WI38 (cell line): ENCODE measurements around the gene TPST1.

Experiments used
- H3K4me3 ChIP-seq: 2 replicates; pipeline ENCODE4 v1.5.1; 2011; ENCODE audit warnings: low read depth, mild to moderate bottlenecking, control low read depth, low read length
- TF ChIP-seq, protein P1 (sequence below): IDR thresholded peaks from 2 replicates; pipeline ENCODE4 v1.5.1; 2012; ENCODE audit warnings: low read depth, mild to moderate bottlenecking, control low read depth, low read length

TPST1 gene

DNA sequence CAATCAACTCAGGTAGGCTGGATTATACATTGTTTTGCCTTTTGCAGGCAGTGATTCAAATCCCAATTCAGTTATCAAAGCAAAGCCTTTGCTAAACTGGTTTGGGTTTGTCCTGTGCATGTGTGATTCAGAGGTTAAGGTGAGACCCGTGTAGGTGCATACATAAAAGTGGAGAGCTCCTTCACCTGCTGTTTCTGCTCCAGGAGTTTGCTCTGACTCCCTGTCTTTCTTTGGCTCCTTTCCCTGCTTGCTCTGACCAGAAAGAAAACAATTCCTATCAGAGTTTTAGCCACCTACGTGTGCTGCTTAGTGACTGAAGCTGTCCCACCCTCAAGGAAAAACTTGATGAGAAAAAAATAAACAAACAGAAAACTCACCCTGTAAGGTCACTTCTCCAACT lies 101.1 kb downstream of the TPST1 start:
- TF ChIP-seq, protein P1, sequence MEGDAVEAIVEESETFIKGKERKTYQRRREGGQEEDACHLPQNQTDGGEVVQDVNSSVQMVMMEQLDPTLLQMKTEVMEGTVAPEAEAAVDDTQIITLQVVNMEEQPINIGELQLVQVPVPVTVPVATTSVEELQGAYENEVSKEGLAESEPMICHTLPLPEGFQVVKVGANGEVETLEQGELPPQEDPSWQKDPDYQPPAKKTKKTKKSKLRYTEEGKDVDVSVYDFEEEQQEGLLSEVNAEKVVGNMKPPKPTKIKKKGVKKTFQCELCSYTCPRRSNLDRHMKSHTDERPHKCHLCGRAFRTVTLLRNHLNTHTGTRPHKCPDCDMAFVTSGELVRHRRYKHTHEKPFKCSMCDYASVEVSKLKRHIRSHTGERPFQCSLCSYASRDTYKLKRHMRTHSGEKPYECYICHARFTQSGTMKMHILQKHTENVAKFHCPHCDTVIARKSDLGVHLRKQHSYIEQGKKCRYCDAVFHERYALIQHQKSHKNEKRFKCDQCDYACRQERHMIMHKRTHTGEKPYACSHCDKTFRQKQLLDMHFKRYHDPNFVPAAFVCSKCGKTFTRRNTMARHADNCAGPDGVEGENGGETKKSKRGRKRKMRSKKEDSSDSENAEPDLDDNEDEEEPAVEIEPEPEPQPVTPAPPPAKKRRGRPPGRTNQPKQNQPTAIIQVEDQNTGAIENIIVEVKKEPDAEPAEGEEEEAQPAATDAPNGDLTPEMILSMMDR: no peak
- H3K4me3 ChIP-seq: no peak overlapping the region

DNA sequence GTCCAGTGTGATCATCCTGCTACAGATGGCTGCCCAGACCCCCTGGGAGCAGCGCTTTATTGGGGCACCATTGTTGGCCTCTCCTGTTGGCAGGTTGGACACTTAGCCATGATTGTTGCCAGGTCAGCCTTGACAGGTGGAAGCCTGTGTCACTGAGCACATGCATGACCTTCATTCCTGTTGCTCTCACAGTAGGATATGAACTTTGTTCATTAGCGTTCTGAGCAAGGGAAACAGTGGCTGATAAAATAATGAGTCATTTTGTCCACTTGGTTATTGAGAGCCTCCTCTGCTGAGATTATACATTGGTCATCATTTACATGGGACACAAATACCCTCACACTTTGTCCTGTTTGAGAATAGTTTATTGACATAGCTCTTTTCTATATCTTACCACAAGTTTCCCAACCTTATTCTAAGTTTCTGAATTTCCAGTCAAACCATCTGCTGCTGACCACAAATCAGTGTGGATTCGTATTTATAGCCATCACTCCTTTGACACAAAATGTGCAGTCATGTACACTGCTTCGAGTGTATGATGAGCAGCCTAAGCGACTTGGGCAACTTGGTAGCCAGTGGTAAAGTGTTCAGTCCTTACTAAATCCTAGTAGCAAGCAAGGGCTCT lies 102.6 kb downstream of the TPST1 start:
- H3K4me3 ChIP-seq: no peak overlapping the region
- TF ChIP-seq, protein P1: no peak

DNA sequence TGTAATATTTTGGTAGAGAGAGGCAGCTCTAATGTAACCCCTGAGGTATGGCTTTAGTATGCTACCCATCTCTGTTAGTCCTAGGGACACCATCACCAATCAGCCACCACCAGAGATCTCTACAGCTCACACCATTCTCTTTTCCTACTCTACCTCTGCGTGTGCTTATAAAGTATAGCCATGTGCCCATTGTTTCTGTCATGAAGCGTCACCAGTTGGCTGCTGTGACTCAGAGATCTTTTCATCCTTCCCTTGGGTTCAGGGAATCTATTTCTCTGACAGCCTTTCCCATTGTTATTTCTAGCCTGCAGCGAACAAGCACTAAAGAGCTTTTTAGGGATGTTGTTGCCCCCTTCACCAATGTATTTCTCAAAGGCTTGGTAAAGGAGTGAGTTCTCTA lies 103.3 kb downstream of the TPST1 start:
- H3K4me3 ChIP-seq: no peak overlapping the region

DNA sequence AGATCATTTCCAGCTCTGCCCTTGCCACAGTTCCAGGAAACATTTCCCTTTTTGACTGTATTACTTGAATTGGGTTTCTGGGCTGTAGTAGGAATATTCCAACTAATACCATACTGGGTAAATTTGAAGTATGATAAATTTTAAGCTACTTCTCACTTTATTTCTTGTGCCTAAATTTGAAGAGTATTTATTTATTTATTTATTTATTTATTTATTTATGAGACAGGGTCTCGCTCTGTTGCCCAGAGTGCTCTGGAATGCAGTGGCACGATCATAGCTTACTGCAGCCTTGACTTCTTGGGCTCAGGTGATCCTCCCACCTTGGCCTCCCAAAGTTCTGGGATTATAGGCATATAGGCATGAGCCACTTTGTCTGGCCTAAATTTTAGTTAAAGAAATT lies 105.5 kb downstream of the TPST1 start:
- H3K4me3 ChIP-seq: no peak overlapping the region
- TF ChIP-seq, protein P1: no peak

More for the DNA sequence above, 103.3 kb downstream of the TPST1 start:
- TF ChIP-seq, protein P1: no peak

DNA sequence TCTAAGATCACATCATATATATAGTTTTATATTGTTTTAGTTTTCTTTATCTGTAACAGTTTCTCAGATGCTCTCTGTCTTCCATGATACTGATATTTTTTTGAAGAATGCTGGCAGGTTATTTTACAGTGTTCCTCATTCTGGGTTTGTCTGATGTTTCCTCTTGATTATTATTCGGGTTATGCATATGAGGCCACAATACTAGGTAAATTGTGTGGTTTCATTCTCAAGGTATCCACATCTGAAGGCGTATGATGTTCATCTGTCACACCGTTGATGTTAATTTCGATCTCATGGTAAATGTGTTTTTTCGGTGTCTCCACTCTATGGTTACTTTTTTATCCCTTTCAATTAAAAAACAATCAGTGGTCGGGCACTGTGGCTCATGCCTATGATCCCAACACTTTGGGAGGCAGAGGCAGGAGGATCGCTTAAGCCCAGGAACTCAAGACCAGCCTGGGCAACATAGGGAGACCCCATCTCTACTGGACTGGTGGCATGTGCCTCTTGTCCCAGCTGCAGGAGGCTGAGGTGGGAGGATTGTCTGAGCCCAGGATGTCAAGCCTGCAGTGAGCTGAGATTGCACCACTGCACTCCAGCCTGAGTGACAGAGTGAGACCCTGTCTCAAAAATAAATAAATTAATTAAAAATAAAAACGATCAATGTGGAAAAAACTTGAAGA lies 108.9 kb downstream of the TPST1 start:
- H3K4me3 ChIP-seq: no peak overlapping the region
- TF ChIP-seq, protein P1: no peak

DNA sequence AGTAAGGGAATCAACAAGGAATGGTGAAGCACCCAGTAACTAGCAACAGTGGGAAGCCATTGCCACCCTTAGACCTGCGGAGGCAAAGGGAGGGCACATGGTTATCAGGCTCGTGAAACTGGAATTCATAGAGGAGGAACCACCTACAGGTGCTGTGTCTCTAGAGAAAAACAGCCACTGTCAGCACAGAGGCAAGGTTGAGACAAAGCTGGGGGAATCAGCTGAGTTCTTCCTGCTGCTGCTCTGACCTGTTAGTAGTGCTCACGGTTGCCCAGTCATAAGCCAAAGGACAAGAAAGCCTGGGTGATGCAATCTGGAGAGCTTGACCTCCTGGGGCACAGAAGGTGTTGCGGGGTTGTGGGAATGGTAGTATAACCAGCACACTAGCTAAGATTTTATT lies 110.1 kb downstream of the TPST1 start:
- H3K4me3 ChIP-seq: no peak overlapping the region
- TF ChIP-seq, protein P1: no peak

DNA sequence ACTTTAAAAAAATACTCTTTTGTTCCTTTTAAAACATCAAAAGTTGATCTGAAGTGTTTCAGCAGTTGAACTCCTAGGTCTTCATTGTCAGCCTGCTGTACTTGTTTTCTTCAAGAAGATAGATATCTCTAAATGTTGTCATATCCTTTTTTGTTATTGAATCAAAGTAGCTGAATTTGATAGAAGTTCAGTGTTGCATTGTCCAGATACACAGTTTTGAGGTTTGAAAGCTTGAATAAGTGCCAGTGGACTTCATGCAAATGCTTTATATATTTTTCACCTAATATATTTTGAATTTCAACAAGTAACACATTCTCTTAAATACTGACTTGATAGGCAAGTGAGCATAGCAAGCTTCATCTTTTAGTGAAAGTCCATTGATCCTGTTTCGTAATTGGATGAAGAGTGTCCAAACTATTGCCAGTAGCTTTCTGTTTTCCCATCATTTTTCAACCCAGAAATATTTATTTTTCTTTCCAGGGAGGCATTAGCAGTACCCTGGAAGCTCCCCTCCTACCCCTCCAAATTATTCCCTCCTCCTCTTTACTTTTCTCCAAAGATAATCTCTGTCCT lies 114.4 kb downstream of the TPST1 start:
- TF ChIP-seq, protein P1: no peak
- H3K4me3 ChIP-seq: no peak overlapping the region
